GM19239 (cell line): ENCODE results near the gene OR5A1.

ENCODE experiments used
- DNase-seq: peaks from one replicate; pipeline ENCODE4 v3.0.0; 2011; ENCODE audit warnings: low spot score; ENCODE audit not compliant: insufficient read length
- FAIRE-seq: peaks from 2 replicates; lab custom pipeline; 2011; peaks lifted over from hg19 to GRCh38; lab: Jason Lieb, UNC

Gene OR5A1

DNA sequence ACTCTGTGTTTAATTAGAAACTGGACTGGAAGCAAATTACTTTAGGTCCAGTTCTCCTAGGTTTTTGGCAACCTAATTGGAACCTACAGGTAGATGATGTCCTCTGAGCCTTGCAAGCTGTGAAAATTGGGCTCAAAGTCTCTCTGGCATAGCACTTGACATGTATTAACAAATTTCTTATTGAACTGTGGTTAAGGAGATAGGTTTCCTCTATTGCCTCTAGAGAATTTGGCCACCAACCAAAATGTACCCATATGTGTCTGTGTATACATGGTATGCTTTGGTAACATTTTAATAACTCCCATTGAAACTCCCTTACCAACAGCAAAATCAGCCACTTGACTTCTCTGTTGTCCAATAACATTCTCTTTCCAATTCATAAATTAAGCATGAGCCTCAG lies 36.7 kb downstream of the OR5A1 start, which contains the start of gene OR4D10:
TSS of gene OR4D10 (plus strand) at position 301 of the 400 bp plus-strand sequence. CDS start 4,115 bp downstream, outside the sequence.
- FAIRE-seq: no peak
- DNase-seq: no peak

DNA sequence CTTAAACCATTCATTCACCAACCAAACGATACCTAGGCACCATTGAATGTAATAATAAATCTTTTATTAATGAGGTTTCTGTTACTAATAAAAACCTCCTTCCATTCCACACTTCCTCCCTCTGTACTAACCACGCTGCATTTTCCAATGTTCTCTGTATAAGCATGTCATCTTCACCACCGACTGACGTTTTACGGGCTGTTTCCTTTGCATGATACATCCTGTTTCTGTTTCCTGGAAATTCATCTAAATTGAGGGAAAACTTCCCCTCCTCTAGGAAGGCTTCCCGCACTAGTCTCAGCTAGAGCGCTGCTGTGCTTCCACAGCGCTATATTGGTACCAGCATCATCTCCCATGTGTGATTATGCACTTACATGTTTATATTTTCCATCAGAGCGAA lies 38.9 kb downstream of the OR5A1 start:
- DNase-seq: no peak
- FAIRE-seq: no peak

GRCh38 chr11:59479906-59480305 lies 43.6 kb downstream of the OR5A1 start:
- FAIRE-seq: no peak

DNA sequence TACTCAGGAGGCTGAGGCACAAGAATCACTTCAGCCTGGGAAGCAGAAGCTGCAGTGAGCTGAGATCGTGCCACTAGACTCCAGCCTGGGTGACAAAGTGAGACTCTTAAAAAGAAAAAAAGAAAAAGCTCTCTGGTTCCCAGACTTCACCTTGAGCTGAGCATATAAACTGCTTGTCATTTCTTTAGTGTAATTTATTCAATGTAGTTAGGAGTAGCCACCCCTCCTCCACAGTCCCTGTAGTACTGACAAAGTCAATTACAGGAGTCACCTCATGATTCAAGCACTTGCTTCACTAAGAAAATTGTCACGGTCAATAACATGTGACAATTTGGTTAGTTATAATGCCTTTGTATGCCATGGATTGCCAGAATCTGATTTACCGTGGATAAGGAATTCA lies 44.1 kb downstream of the OR5A1 start:
- FAIRE-seq: no peak
- DNase-seq: no peak

More at GRCh38 chr11:59479906-59480305, 43.6 kb downstream of the OR5A1 start:
- no peak for DNase-seq
